ACC112 (cell line): ENCODE results near the gene CBX4.
"Not testable (repeated sequence)": the region's sequence is repeated elsewhere in the genome, so short reads cannot be mapped to it uniquely, and the experiment has no call there.

ENCODE experiments used
- H2AFZ ChIP-seq: fragments of 200-600 bp; sonication (generic); one replicate; pipeline ENCODE4 v1.6.0; 2017; ENCODE audit warnings: antibody characterized with exemption, low read length; ENCODE audit not compliant: unreplicated experiment
- H3K27ac ChIP-seq: fragments of 200-600 bp; sonication (generic); 2 replicates; pipeline ENCODE4 v1.5.1; 2014; ENCODE audit warnings: low read depth, mild to moderate bottlenecking, antibody characterized with exemption, low read length, moderate library complexity
- H3K27me3 ChIP-seq: fragments of 200-600 bp; sonication (generic); 2 replicates; pipeline ENCODE4 v1.6.1; 2014; ENCODE audit warnings: mild to moderate bottlenecking, antibody characterized with exemption, low read length, moderate library complexity, mixed read lengths; ENCODE audit not compliant: insufficient read depth
- H3K36me3 ChIP-seq: fragments of 200-600 bp; sonication (generic); 2 replicates; pipeline ENCODE4 v1.6.1; 2016; ENCODE audit warnings: mild to moderate bottlenecking, antibody characterized with exemption, low read length, moderate library complexity, mixed read lengths; ENCODE audit not compliant: insufficient read depth
- H3K4me1 ChIP-seq: fragments of 200-600 bp; sonication (generic); one replicate; pipeline ENCODE4 v1.6.1; 2016; ENCODE audit warnings: low read length, mixed read lengths; ENCODE audit not compliant: insufficient read depth, unreplicated experiment, control insufficient read depth
- H3K4me3 ChIP-seq: fragments of 200-600 bp; sonication (generic); 2 replicates; pipeline ENCODE4 v1.5.1; 2014; ENCODE audit warnings: mild to moderate bottlenecking, low read depth, low read length
- H3K79me2 ChIP-seq: fragments of 200-600 bp; sonication (generic); one replicate; pipeline ENCODE4 v1.6.0; 2016; ENCODE audit warnings: low read length; ENCODE audit not compliant: control insufficient read depth, unreplicated experiment, insufficient read depth

Gene CBX4

GRCh38 chr17:79859676-79860615 is 20.7 kb upstream of the CBX4 start:
- H3K4me3 ChIP-seq = no peak overlapping the region
- H2AFZ ChIP-seq = no peak overlapping the region
- peaks cover 12% of the 10 kb centered on the region for H3K27me3 ChIP-seq
- H3K4me1 ChIP-seq = peaks cover 6% of the 10 kb centered on the region
- H3K27ac ChIP-seq = no peak overlapping the region
- H3K79me2 ChIP-seq = no peaks in the 10 kb centered on the region
- H3K36me3 ChIP-seq = no peaks in the 10 kb centered on the region

GRCh38 chr17:79857095-79857494 is 17.9 kb upstream of the CBX4 start:
- no peak overlapping the region for H3K4me3 ChIP-seq
- no peaks in the 10 kb centered on the region for H3K36me3 ChIP-seq
- no peak overlapping the region for H3K27ac ChIP-seq
- H3K4me1 ChIP-seq = peaks cover 3% of the 10 kb centered on the region
- no peaks in the 10 kb centered on the region for H3K79me2 ChIP-seq
- no peak overlapping the region for H2AFZ ChIP-seq
- peaks cover 5% of the 10 kb centered on the region; the same call in 1 of the 2 replicates for H3K27me3 ChIP-seq

- peaks cover 8% of the 10 kb centered on the region for H3K4me1 ChIP-seq
Observed at GRCh38 chr17:79855331-79856124, 16.3 kb upstream of the CBX4 start.

GRCh38 chr17:79854080-79855060 is 15.1 kb upstream of the CBX4 start:
- Histone ChIP-seq H2AFZ (no peak overlapping the region), H3K4me1 (peaks cover 8% of the 10 kb centered on the region), H3K79me2 (no peaks in the 10 kb centered on the region), H3K4me3 (no peak overlapping the region), H3K27ac (no peak overlapping the region), H3K27me3 (no peaks in the 10 kb centered on the region), H3K36me3 (no peaks in the 10 kb centered on the region)

More at GRCh38 chr17:79855331-79856124, 16.3 kb upstream of the CBX4 start:
- Histone ChIP-seq H3K27ac (no peak overlapping the region), H3K36me3 (no peaks in the 10 kb centered on the region), H2AFZ (no peak overlapping the region), H3K27me3 (no peaks in the 10 kb centered on the region), H3K4me3 (no peak overlapping the region), H3K79me2 (no peaks in the 10 kb centered on the region)

- peak overlapping the region; percentile 69; the same call in 1 of the 2 replicates for H3K4me3 ChIP-seq
- H3K36me3 ChIP-seq, H3K27me3 ChIP-seq, H3K79me2 ChIP-seq, H3K4me1 ChIP-seq: not testable (repeated sequence)
- peak overlapping the region; percentile 90 for H2AFZ ChIP-seq
- H3K27ac ChIP-seq = peak overlapping the region; percentile 64
Observed at GRCh38 chr17:79853168-79853567, 13.9 kb upstream of the CBX4 start.

GRCh38 chr17:79852748-79853147 is 13.5 kb upstream of the CBX4 start:
- Histone ChIP-seq H3K4me3 (peak overlapping the region; percentile 69), H2AFZ (peak overlapping the region; percentile 90), H3K4me1 (peaks cover 8% of the 10 kb centered on the region)

GRCh38 chr17:79851461-79851817 is 12.2 kb upstream of the CBX4 start:
- H3K4me3 ChIP-seq = no peak overlapping the region
- no peaks in the 10 kb centered on the region for H3K36me3 ChIP-seq
- no peak overlapping the region for H2AFZ ChIP-seq
- peaks cover 8% of the 10 kb centered on the region for H3K4me1 ChIP-seq
- H3K79me2 ChIP-seq = no peaks in the 10 kb centered on the region
- no peak overlapping the region for H3K27ac ChIP-seq
- no peaks in the 10 kb centered on the region for H3K27me3 ChIP-seq

More at GRCh38 chr17:79852748-79853147, 13.5 kb upstream of the CBX4 start:
- Histone ChIP-seq H3K27ac (peak overlapping the region; percentile 64), H3K36me3 (no peaks in the 10 kb centered on the region), H3K79me2 (no peaks in the 10 kb centered on the region), H3K27me3 (no peaks in the 10 kb centered on the region)

- no peak overlapping the region for H3K4me3 ChIP-seq
- H3K27me3 ChIP-seq = no peaks in the 10 kb centered on the region
- no peaks in the 10 kb centered on the region for H3K79me2 ChIP-seq
- H2AFZ ChIP-seq = no peak overlapping the region
- H3K27ac ChIP-seq = peak overlapping the region; percentile 45; the same call in 1 of the 2 replicates
- H3K36me3 ChIP-seq = no peaks in the 10 kb centered on the region
- peaks cover 8% of the 10 kb centered on the region for H3K4me1 ChIP-seq
Observed at GRCh38 chr17:79850571-79851460, 11.6 kb upstream of the CBX4 start.

- Histone ChIP-seq H3K36me3 (no peaks in the 10 kb centered on the region), H3K4me1 (peaks cover 17% of the 10 kb centered on the region), H3K79me2 (no peaks in the 10 kb centered on the region), H3K4me3 (no peak overlapping the region), H3K27ac (no peak overlapping the region), H2AFZ (no peak overlapping the region), H3K27me3 (no peaks in the 10 kb centered on the region)
Observed at GRCh38 chr17:79849953-79850352, 10.7 kb upstream of the CBX4 start.
